ENCODE results near the gene DCAF10. TPM values are rescaled to one million over a fixed set of nuclear protein-coding genes. Genes with fewer than 3 reads are reported as not detected.

The DCAF10 gene
- total and polyA plus RNA-seq, 10 of the 15 experiments (the other 5 are each of a cell fraction or from before 2014, with no cell fraction given), result 3.9 to 21.7 (median 9.8) TPM

- TF ChIP-seq REST (IDR thresholded peaks at IDR 0.05; ENCODE audit: low read depth, low read length), result no peak
- no peak for TF ChIP-seq HSF1 (IDR thresholded peaks at IDR 0.05; ENCODE audit: low read depth, low read length)
Measured at GRCh38 chr9:37753489-37754190, 47.0 kb upstream of the DCAF10 start, which contains the start of gene TRMT10B (continued).

- no peak overlapping the region for H3K4me3 ChIP-seq
- peaks cover 10% of the 10 kb centered on the region for H3K79me2 ChIP-seq (ENCODE audit: control insufficient read depth, insufficient read depth, low read length)
- no peak overlapping the region for H3K27ac ChIP-seq (ENCODE audit: control insufficient read depth, insufficient read depth)
- H2AFZ ChIP-seq (ENCODE audit: control insufficient read depth, low read depth, low read length), result no peak overlapping the region
- WGBS (ENCODE audit: insufficient coverage, insufficient replicate concordance, low lambda C conversion rate, missing lambda C conversion rate), result 100% methylated on average over 3 of the region's 3 CpGs
- ChIA-PET CTCF (interaction anchor here (0.7 to 1.4 kb wide), 2 partner anchors 9 to 11 kb away, joined by 4 to 5 read pairs; no protein-coding TSS in a partner anchor), SMC1A (ENCODE audit: uncharacterized antibody, unreplicated experiment) (no interaction called here), POLR2A (no interaction called here), RAD21 (ENCODE audit: unreplicated experiment) (no interaction called here)
- FAIRE-seq (no peak), ATAC-seq (no peak), DNase-seq (ENCODE audit: low read depth, low spot score) (no peak)
- peaks cover 4% of the 10 kb centered on the region; the same call in 1 of the 2 replicates for H3K4me1 ChIP-seq (ENCODE audit: control insufficient read depth, insufficient read depth, low read length)
- in situ Hi-C loops (cut with MboI) (no loop called here), intact Hi-C loops (cut with micrococcal nuclease; ENCODE audit: unreplicated experiment) (no loop called here)
- no peaks in the 10 kb centered on the region for H3K36me3 ChIP-seq (ENCODE audit: control insufficient read depth in 2 of 2, insufficient read depth in 2 of 2, low read length in 1 of 2)
- H4K20me1 ChIP-seq (ENCODE audit: control insufficient read depth, insufficient read depth), result no peaks in the 10 kb centered on the region
- no peak overlapping the region for H3K9ac ChIP-seq (ENCODE audit: control insufficient read depth, insufficient read depth, low read length)
- H3K4me2 ChIP-seq (ENCODE audit: control insufficient read depth, insufficient read depth), result no peak overlapping the region
- no TSS peak for BruUV-seq (replicated peaks)
- H3K9me3 ChIP-seq (replicated peaks; ENCODE audit: control insufficient read depth, insufficient read depth, low read length), result no peaks in the 10 kb centered on the region
- H3K27me3 ChIP-seq (replicated peaks in 1 of 2; ENCODE audit: control insufficient read depth in 2 of 2, insufficient read depth in 2 of 2, low read length in 1 of 2), result no peaks in the 10 kb centered on the region; a peak in 1 of 4 replicates
- TF ChIP-seq HDAC6 (IDR thresholded peaks at IDR 0.05; ENCODE audit: unreplicated experiment) (no peak), ZNF592 (IDR thresholded peaks at IDR 0.05) (no peak), CBX3 (IDR thresholded peaks at IDR 0.05; ENCODE audit: borderline replicate concordance, low read depth) (no peak), MAX (IDR thresholded peaks at IDR 0.05; ENCODE audit: low read depth, low read length) (no peak), MTA2 (IDR thresholded peaks at IDR 0.05; ENCODE audit: low read depth) (no peak), FOXK2 (IDR thresholded peaks at IDR 0.05) (no peak), ZZZ3 (IDR thresholded peaks at IDR 0.05; ENCODE audit: control insufficient read depth, insufficient read length, low read depth) (no peak), NFIC (IDR thresholded peaks at IDR 0.05; ENCODE audit: low read depth, low read length) (no peak), IKZF1 (conservative IDR thresholded peaks at IDR 0.05) (no peak), RAD21 (IDR thresholded peaks at IDR 0.05; ENCODE audit: insufficient read depth, low read depth, low read length) (no peak), CBX5 (IDR thresholded peaks at IDR 0.05; ENCODE audit: low read depth) (no peak)
Measured at GRCh38 chr9:37758747-37759146, 41.9 kb upstream of the DCAF10 start.

Data from GM12878 (cell line).